ENCODE results near the gene RPE65. TPM values are rescaled to one million over a fixed set of nuclear protein-coding genes. Genes with fewer than 3 reads are reported as not detected.
"Not testable (repeated sequence)": the region's sequence is repeated elsewhere in the genome, so short reads cannot be mapped to it uniquely, and the experiment has no call there.

The RPE65 gene
- total and polyA plus RNA-seq, 2 of the 4 experiments (the other 2 are of a cell fraction) = under 0.01 TPM; not detected in 1

GRCh38 chr1:68385798-68386524 lies 63.8 kb downstream of the RPE65 start:
- H3K9ac ChIP-seq (ENCODE audit: low read depth, low read length); H3K79me1 ChIP-seq (ENCODE audit: low read depth in 1 of 2, low read length in 2 of 2); H4K20me1 ChIP-seq (ENCODE audit: insufficient read depth, low read length); ATAC-seq (ENCODE audit: low read depth); dilution Hi-C loops (cut with HindIII; ENCODE audit: low sequenced_read_pairs, unreplicated experiment); H3K36me3 ChIP-seq (ENCODE audit: control insufficient read depth, insufficient read depth, low read length); H3K56ac ChIP-seq (ENCODE audit: extremely low read depth, insufficient read depth, low read length); H3K4me3 ChIP-seq (ENCODE audit: insufficient read depth, low read depth, low read length); CTCF ChIA-PET; H3K27me3 ChIP-seq (ENCODE audit: control insufficient read depth, insufficient read depth, low read length); POLR2A ChIA-PET (ENCODE audit: unreplicated experiment); H3K4me2 ChIP-seq (ENCODE audit: low read depth, low read length); in situ Hi-C loops (cut with MboI; ENCODE audit: low sequenced_read_pairs); H2AFZ ChIP-seq (replicated peaks; ENCODE audit: low read length, poor library complexity); DNase-seq; H3K9me3 ChIP-seq (ENCODE audit: control insufficient read depth, insufficient read depth, low read length); H2AK9ac ChIP-seq (replicated peaks; ENCODE audit: low read depth, low read length, poor library complexity); H3K9me1 ChIP-seq (ENCODE audit: insufficient read depth, low read length); H3K4me1 ChIP-seq (ENCODE audit: control insufficient read depth, insufficient read depth, low read length): not testable (repeated sequence)
- Histone ChIP-seq H4K5ac (ENCODE audit: low read depth, low read length) (peak overlapping the region; percentile 51; the same call in 1 of the 2 replicates), H3K27ac (ENCODE audit: insufficient read depth, low read length) (peak overlapping the region; percentile 86; the same call in 1 of the 2 replicates), H2BK120ac (ENCODE audit: low read depth, low read length) (peak overlapping the region; percentile 75), H4K8ac (ENCODE audit: low read depth in 2 of 2, low read length in 2 of 2) (peak overlapping the region in 1 of 2 experiments; percentile 85; a peak in 2 of 4 replicates), H2BK20ac (ENCODE audit: low read depth, low read length) (peak overlapping the region; percentile 95; the same call in 1 of the 2 replicates), H2BK5ac (ENCODE audit: low read depth, low read length, poor library complexity, severe bottlenecking) (peak overlapping the region; percentile 91), H3K4ac (ENCODE audit: low read depth, low read length) (peak overlapping the region; percentile 69), H3K18ac (ENCODE audit: low read depth, low read length) (peak overlapping the region; percentile 97), H4K91ac (ENCODE audit: insufficient read depth, low read depth, low read length) (peak overlapping the region; percentile 66; the same call in 1 of the 2 replicates), H2BK15ac (ENCODE audit: low read depth, low read length) (peak overlapping the region; percentile 95; the same call in 1 of the 3 replicates), H3K23ac (ENCODE audit: low read depth, low read length) (peak overlapping the region; percentile 48; the same call in 1 of the 2 replicates), H3K14ac (replicated peaks; ENCODE audit: low read depth, low read length) (peak overlapping the region; percentile 96), H2AK5ac (ENCODE audit: low read depth, low read length) (peak overlapping the region; percentile 98)
- intact Hi-C loops (cut with micrococcal nuclease) = loop anchor here (2.0 kb wide), 1 partner anchor 57 kb away; no protein-coding TSS in a partner anchor
- no CpG with 5 or more reads among the region's 10 CpGs for WGBS, 2 experiments (ENCODE audit: extremely low coverage in 2 of 2, insufficient read length in 1 of 2)
- BruUV-seq (replicated peaks) = TSS peak; percentile 24

All from IMR-90 (cell line).